D721Med (cell line): ENCODE data around the gene FAT4.

Experiments used
- DNase-seq: peaks from one replicate; pipeline ENCODE4 v3.0.0; 2011; ENCODE audit warnings: low spot score; ENCODE audit not compliant: insufficient read length
- FAIRE-seq: peaks from 2 replicates; lab custom pipeline; 2011; peaks lifted over from hg19 to GRCh38; lab: Jason Lieb, UNC
- TF ChIP-seq, protein P1 (sequence below): IDR thresholded peaks from 2 replicates; pipeline ENCODE4 v1.5.1; 2012; ENCODE audit warnings: mild to moderate bottlenecking, control low read depth; ENCODE audit not compliant: insufficient read depth; ENCODE audit errors: missing control alignments

FAT4 gene

DNA sequence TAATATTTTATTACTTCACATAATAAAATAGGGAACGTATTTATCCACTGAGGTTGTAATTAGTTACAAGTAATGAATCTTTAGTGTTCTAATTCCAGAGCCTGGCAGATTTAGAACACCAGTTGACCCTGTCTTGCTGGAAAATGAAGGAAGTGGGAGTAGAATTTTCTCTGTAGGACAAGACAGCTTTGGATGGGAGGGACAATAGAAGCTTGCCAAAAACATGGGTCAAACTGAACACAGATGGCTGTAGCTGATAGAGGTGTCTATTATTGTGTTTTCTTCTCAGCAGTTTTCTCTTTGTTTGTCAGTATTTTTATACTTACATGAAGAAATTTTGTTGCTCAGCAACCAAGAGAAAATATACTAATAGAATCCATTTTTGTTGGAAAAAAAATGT is 20.2 kb downstream of the FAT4 start:
- TF ChIP-seq, protein P1, sequence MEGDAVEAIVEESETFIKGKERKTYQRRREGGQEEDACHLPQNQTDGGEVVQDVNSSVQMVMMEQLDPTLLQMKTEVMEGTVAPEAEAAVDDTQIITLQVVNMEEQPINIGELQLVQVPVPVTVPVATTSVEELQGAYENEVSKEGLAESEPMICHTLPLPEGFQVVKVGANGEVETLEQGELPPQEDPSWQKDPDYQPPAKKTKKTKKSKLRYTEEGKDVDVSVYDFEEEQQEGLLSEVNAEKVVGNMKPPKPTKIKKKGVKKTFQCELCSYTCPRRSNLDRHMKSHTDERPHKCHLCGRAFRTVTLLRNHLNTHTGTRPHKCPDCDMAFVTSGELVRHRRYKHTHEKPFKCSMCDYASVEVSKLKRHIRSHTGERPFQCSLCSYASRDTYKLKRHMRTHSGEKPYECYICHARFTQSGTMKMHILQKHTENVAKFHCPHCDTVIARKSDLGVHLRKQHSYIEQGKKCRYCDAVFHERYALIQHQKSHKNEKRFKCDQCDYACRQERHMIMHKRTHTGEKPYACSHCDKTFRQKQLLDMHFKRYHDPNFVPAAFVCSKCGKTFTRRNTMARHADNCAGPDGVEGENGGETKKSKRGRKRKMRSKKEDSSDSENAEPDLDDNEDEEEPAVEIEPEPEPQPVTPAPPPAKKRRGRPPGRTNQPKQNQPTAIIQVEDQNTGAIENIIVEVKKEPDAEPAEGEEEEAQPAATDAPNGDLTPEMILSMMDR: no peak
- DNase-seq (no peak), FAIRE-seq (no peak)

DNA sequence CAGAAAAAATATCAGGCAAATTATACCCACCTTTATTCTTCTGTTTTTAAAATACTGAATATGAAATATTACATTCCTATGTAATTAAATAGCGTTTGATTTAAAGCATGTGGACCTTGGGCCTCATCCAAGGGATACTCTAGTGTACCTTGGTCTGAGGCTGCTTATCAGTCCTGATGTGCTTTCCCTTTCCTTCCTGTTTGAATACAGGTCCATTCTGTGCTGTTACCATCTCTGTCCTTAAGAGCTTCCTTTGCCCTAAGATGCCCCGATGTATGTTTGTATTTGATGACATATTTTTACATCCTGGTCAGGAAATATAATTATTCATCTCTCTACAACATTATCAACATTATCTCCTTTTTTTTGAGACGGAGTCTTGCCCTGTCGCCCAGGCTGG is 24.1 kb downstream of the FAT4 start:
- FAIRE-seq: no peak
- TF ChIP-seq, protein P1: no peak

DNA sequence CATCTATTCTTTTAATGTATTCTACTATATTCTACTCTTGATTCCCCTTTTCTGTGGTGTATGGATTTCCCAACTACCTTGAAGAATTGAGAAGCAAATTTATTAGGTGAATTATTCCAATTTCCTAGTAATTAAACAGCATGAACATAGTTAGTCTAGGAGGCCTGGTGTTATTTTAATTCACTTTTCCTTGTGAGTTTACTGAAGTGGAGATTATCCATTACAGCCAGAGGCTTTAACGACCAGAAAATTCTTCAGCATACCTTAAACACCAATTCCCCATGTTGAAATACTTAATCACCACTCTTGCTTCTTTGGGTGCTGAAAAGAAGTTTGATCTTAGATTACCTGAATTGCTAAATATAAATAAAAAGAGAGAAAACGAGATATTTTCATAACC is 29.4 kb downstream of the FAT4 start:
- TF ChIP-seq, protein P1: no peak
- no peak for DNase-seq
- no peak for FAIRE-seq

More for the DNA sequence above, 24.1 kb downstream of the FAT4 start:
- no peak for DNase-seq

DNA sequence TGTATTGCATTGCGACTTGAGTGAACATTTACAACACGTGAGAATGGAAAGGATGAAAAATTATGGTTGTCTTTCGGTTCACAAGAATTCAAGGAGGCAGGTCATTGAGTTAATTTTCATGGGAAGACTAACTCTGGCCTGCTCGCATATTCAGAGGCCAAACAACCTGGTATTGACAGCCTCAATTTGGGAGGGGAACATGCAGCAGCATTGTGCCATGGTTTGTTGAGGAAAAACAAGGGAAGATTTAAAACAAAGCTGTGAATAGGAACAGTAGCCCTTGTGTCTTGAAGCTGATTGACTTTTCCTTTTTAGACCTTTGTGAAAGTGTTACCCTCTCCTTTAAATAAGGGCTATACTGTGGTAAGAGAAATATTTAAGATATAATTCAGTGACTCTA is 31.9 kb downstream of the FAT4 start:
- DNase-seq (no peak), FAIRE-seq (no peak)

DNA sequence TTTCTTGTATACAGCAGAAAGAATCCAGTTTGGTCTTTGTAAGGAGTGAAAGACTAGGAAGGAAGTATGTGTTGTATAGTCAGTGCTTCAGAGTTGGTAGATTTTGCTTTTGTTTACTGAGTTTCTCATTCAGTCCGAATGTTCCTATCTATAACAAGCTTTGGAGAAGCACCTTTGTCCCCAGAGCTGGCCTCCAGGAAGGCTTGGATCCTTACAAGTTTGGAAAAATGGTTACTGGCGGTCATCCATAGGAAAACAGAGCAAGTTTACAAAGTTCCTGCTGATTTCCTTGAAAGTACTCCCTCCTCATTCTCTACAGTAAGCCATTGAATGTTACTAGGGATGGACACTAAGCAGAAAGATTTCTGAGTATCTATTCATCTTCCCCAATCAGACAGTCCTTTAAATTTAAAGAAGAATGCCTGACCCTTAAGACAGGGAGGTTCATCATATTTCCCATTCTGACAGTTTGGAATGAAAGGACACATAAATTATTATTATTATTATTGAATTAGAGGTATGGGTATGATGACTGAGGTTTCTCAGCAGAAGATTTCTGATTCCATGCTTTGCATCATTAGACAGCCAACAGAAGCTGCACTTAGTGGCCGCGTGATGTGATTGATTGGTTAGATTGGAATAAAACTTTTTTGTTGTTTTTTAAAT is 35.8 kb downstream of the FAT4 start:
- TF ChIP-seq, protein P1: no peak
- no peak for DNase-seq
- no peak for FAIRE-seq

More for the DNA sequence above, 31.9 kb downstream of the FAT4 start:
- TF ChIP-seq, protein P1: no peak

DNA sequence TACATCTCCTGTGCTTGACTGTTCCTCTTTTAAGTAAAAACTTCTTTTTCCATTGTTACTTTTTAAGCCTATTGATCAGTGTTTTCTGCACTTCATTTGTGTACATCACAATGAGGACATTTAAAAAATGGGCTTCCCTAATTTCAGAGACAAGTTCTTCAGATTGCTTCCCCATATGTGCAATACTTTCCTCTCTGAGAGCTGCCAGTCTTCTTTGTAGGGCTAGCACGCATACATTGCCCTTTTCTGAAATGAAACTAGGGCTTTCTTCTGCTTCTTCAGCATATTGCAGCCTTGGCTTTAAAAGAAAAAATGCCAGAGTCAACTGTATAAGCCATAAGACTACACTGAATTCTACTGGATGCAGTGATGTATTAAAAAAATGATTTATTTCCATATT is 37.8 kb downstream of the FAT4 start:
- FAIRE-seq (no peak), DNase-seq (no peak)
- TF ChIP-seq, protein P1: no peak

DNA sequence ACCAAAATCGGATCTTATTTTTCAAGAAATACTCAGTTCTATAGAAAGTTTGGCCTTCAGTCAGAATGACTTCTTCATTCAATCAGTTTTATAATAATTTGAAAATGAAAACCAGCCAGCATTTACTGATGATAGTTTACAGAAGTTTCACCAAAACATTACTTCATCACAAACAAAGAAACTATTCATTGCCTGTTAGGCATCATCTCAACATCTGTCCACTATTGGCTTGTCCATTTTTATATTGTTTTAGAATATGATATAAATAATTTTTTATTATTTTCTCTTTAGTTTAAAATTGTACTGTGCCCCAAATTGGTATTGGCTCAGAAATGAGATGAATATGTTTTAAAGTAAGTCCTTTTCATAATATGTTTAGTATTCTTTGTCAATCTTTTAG is 38.4 kb downstream of the FAT4 start:
- FAIRE-seq: no peak
- TF ChIP-seq, protein P1: no peak
- no peak for DNase-seq
